Measurements from ENCODE around the gene DNAH12. TPM values are rescaled to one million over a fixed set of nuclear protein-coding genes. Genes with fewer than 3 reads are reported as not detected.

The DNAH12 gene
- total and polyA plus RNA-seq, 9 of the 15 experiments (the other 6 are each of a cell fraction or from before 2014, with no cell fraction given): 0.01 to 0.04 (median 0.01) TPM; not detected in 5

- Histone ChIP-seq H3K27ac (ENCODE audit: extremely low read depth, low read depth, low read length) (no peak overlapping the region), H3K9me3 (replicated peaks; ENCODE audit: control insufficient read depth, insufficient read depth, low read depth, low read length) (no peaks in the 10 kb centered on the region; the same call in 1 of the 2 replicates), H3K27me3 (ENCODE audit: control insufficient read depth in 2 of 2, insufficient read depth in 2 of 2, low read length in 2 of 2) (no peaks in the 10 kb centered on the region), H2AFZ (ENCODE audit: low read depth, low read length) (no peak overlapping the region), H3K9ac (ENCODE audit: insufficient read depth in 1 of 2, low read depth in 2 of 2, low read length in 2 of 2) (no peak overlapping the region), H4K20me1 (replicated peaks; ENCODE audit: control insufficient read depth, insufficient read depth, low read length) (no peaks in the 10 kb centered on the region), H3K9me1 (ENCODE audit: control insufficient read depth, insufficient read depth, low read length) (no peaks in the 10 kb centered on the region), H3K36me3 (ENCODE audit: control insufficient read depth, insufficient read depth, low read length) (no peaks in the 10 kb centered on the region), H3K4me1 (replicated peaks in 1 of 2; ENCODE audit: control insufficient read depth in 2 of 2, insufficient read depth in 2 of 2, low read length in 2 of 2) (no peaks in the 10 kb centered on the region), H3K4me3 (no peak overlapping the region), H3K79me2 (ENCODE audit: control insufficient read depth, insufficient read depth, low read length) (no peaks in the 10 kb centered on the region), H3K4me2 (ENCODE audit: insufficient read depth, low read length) (no peak overlapping the region)
- CTCF ChIA-PET (ENCODE audit: low intra/inter-chr PET ratio): no interaction called here
- no peak for ATAC-seq
- BruUV-seq (replicated peaks): no TSS peak
- FAIRE-seq: no peak
- in situ Hi-C loops (cut with MboI) (no loop called here), intact Hi-C loops (cut with micrococcal nuclease) (no loop called here)
- 33% methylated on average over 1 of the region's 1 CpG for WGBS (ENCODE audit: insufficient coverage, low coverage, missing lambda C conversion rate)
- no peak for DNase-seq (ENCODE audit: extremely low read depth in 1 of 4, low spot score in 3 of 4)
- no peak for TF ChIP-seq RBM14 (IDR thresholded peaks at IDR 0.05; ENCODE audit: borderline replicate concordance, insufficient read depth, low read depth, low read length)
- TF ChIP-seq RFX1 (IDR thresholded peaks at IDR 0.05): peak; percentile 44
- TF ChIP-seq ZFP30 (CRISPR knock-in tag; IDR thresholded peaks at IDR 0.05; ENCODE audit: borderline replicate concordance): no peak
- no peak for TF ChIP-seq ZNF140 (CRISPR knock-in tag; IDR thresholded peaks at IDR 0.05)
- no peak for TF ChIP-seq SMC3 (conservative IDR thresholded peaks at IDR 0.05; ENCODE audit: insufficient read depth, low read depth, low read length)
- no peak for TF ChIP-seq IRF2 (CRISPR knock-in tag; IDR thresholded peaks at IDR 0.05)
- TF ChIP-seq NCOA4 (IDR thresholded peaks at IDR 0.05; ENCODE audit: partially characterized antibody): no peak
- TF ChIP-seq HLTF (IDR thresholded peaks at IDR 0.05): no peak
- POLR2A ChIA-PET: no interaction called here
Observed at GRCh38 chr3:57354768-57355167, 189.4 kb downstream of the DNAH12 start.

GRCh38 chr3:57350271-57350670, 193.9 kb downstream of the DNAH12 start:
- BruUV-seq (replicated peaks): no TSS peak
- Histone ChIP-seq H3K79me2 (ENCODE audit: control insufficient read depth, insufficient read depth, low read length) (no peaks in the 10 kb centered on the region), H3K36me3 (ENCODE audit: control insufficient read depth, insufficient read depth, low read length) (no peaks in the 10 kb centered on the region), H3K27me3 (ENCODE audit: control insufficient read depth in 2 of 2, insufficient read depth in 2 of 2, low read length in 2 of 2) (no peaks in the 10 kb centered on the region), H3K27ac (ENCODE audit: extremely low read depth, low read depth, low read length) (no peak overlapping the region), H3K4me1 (replicated peaks in 1 of 2; ENCODE audit: control insufficient read depth in 2 of 2, insufficient read depth in 2 of 2, low read length in 2 of 2) (no peaks in the 10 kb centered on the region), H3K9me1 (ENCODE audit: control insufficient read depth, insufficient read depth, low read length) (no peaks in the 10 kb centered on the region), H4K20me1 (replicated peaks; ENCODE audit: control insufficient read depth, insufficient read depth, low read length) (no peaks in the 10 kb centered on the region), H3K9ac (ENCODE audit: insufficient read depth in 1 of 2, low read depth in 2 of 2, low read length in 2 of 2) (no peak overlapping the region), H2AFZ (ENCODE audit: low read depth, low read length) (no peak overlapping the region), H3K4me2 (ENCODE audit: insufficient read depth, low read length) (no peak overlapping the region), H3K9me3 (replicated peaks; ENCODE audit: control insufficient read depth, insufficient read depth, low read depth, low read length) (no peaks in the 10 kb centered on the region), H3K4me3 (no peak overlapping the region)
- no peak for ATAC-seq
- no peak for DNase-seq (ENCODE audit: extremely low read depth in 1 of 4, low spot score in 3 of 4)
- in situ Hi-C loops (cut with MboI): no loop called here
- intact Hi-C loops (cut with micrococcal nuclease): no loop called here
- ChIA-PET POLR2A (no interaction called here), CTCF (ENCODE audit: low intra/inter-chr PET ratio) (no interaction called here)
- WGBS (ENCODE audit: insufficient coverage, low coverage, missing lambda C conversion rate): 0% methylated on average over 1 of the region's 1 CpG
- FAIRE-seq: no peak
- TF ChIP-seq MECOM (CRISPR knock-in tag; IDR thresholded peaks at IDR 0.05) (no peak), UBTF (IDR thresholded peaks at IDR 0.05; ENCODE audit: borderline replicate concordance in 1 of 2, low read depth in 2 of 2, low read length in 2 of 2) (no peak), ZNF347 (CRISPR knock-in tag; IDR thresholded peaks at IDR 0.05; ENCODE audit: low read depth) (no peak), MYC (IDR thresholded peaks at IDR 0.05; ENCODE audit: low read depth, low read length) (no peak), MYC (CRISPR knock-in tag; IDR thresholded peaks at IDR 0.05; ENCODE audit: borderline replicate concordance, low read depth) (no peak), ZBTB34 (CRISPR knock-in tag; IDR thresholded peaks at IDR 0.05) (no peak), LEF1 (IDR thresholded peaks at IDR 0.05) (no peak)
